ENCODE measurements around the gene RPS19. TPM values are rescaled to one million over a fixed set of nuclear protein-coding genes. Genes with fewer than 3 reads are reported as not detected.
A peak's percentile ranks its signal among the peaks of the same experiment; 100 is the strongest.

RPS19 gene
- 2,909 and 2,931 TPM in 2 replicates for total RNA-seq

DNA sequence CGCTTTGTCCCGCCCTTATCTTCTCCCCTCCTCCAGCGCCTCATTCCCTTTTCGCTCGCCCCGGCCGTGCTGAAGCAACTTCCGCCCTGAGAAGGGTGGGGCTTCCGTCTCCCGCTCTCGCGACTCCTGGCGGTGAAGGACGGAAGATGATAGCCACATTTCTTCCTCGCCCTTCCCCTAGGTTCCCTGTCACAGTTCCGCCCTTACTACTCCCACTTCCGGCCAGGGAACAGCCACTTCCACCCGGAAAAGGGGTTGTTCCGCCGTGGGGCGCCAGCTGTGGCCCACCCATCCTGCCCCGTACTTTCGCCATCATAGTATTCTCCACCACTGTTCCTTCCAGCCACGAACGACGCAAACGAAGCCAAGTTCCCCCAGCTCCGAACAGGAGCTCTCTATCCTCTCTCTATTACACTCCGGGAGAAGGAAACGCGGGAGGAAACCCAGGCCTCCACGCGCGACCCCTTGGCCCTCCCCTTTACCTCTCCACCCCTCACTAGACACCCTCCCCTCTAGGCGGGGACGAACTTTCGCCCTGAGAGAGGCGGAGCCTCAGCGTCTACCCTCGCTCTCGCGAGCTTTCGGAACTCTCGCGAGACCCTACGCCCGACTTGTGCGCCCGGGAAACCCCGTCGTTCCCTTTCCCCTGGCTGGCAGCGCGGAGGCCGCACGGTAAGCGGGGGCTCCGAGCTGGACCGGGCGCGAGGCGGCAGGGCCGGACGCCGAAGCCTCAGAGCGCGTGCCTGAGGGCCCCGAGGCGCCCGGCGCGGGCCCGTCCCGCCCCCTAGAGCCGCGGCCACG, at the start of gene RPS19:
RPS19 (plus strand) TSS at position 638 of the 801 bp plus-strand sequence. CDS start 520 bp downstream, outside the sequence.
- H3K27me3 Mint-ChIP-seq, result peaks cover 8% of the 10 kb centered on the region
- no peaks in the 10 kb centered on the region for H3K9me3 Mint-ChIP-seq
- peak within 1 kb of the TSS; percentile 98 for H3K27ac Mint-ChIP-seq
- peaks cover 44% of the 10 kb centered on the region for H3K4me1 Mint-ChIP-seq
- intact Hi-C loops (cut with micrococcal nuclease), result loop anchor here (1.0 kb wide), 2 partner anchors 24 to 99 kb away; partner anchors contain the start of gene RABAC1
- peak; percentile 100 for DNase-seq
- H3K36me3 Mint-ChIP-seq (ENCODE audit: low read depth), result peaks cover 45% of the 10 kb centered on the region
- H3K4me3 Mint-ChIP-seq, result peak within 1 kb of the TSS; percentile 89

DNA sequence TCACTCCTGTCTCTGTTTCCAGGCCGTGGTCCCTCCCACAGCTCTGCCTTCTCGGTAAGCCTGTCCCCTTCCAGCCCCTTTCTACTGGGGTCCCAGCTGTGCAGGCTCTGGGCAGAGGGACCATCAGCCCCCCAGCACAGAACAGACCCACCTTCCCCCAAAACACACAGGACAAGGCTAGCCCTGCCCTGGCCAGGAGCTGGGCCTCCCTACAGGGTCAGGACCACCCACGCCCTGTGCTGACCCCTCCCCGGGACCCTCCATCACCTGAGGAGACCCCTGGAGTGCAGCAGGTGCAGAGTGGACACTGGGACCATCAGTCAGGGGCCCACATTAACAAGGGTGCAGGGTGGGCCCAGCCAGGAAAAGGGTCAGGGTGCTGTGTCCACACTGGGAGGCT, 49.8 kb upstream of the RPS19 start:
- intact Hi-C loops (cut with micrococcal nuclease), result no loop called here
- Mint-ChIP-seq H3K27ac (no peak overlapping the region), H3K36me3 (ENCODE audit: low read depth) (no peaks in the 10 kb centered on the region), H3K4me1 (peaks cover 14% of the 10 kb centered on the region), H3K9me3 (no peaks in the 10 kb centered on the region), H3K27me3 (no peaks in the 10 kb centered on the region), H3K4me3 (no peak overlapping the region)
- DNase-seq, result no peak

- Mint-ChIP-seq H3K4me3 (no peak overlapping the region), H3K9me3 (no peaks in the 10 kb centered on the region), H3K27ac (no peak overlapping the region), H3K4me1 (peaks cover 8% of the 10 kb centered on the region), H3K36me3 (ENCODE audit: low read depth) (no peaks in the 10 kb centered on the region), H3K27me3 (no peaks in the 10 kb centered on the region)
- DNase-seq, result no peak
- intact Hi-C loops (cut with micrococcal nuclease), result no loop called here
Observed at GRCh38 chr19:41811036-41811435, 49.0 kb upstream of the RPS19 start.

GRCh38 chr19:41811981-41812380, 48.1 kb upstream of the RPS19 start:
- H3K27me3 Mint-ChIP-seq, result no peaks in the 10 kb centered on the region
- H3K9me3 Mint-ChIP-seq, result no peaks in the 10 kb centered on the region
- peaks cover 8% of the 10 kb centered on the region for H3K4me1 Mint-ChIP-seq
- intact Hi-C loops (cut with micrococcal nuclease), result no loop called here
- H3K36me3 Mint-ChIP-seq (ENCODE audit: low read depth), result no peaks in the 10 kb centered on the region
- H3K4me3 Mint-ChIP-seq, result no peak overlapping the region
- H3K27ac Mint-ChIP-seq, result no peak overlapping the region
- DNase-seq, result no peak

DNA sequence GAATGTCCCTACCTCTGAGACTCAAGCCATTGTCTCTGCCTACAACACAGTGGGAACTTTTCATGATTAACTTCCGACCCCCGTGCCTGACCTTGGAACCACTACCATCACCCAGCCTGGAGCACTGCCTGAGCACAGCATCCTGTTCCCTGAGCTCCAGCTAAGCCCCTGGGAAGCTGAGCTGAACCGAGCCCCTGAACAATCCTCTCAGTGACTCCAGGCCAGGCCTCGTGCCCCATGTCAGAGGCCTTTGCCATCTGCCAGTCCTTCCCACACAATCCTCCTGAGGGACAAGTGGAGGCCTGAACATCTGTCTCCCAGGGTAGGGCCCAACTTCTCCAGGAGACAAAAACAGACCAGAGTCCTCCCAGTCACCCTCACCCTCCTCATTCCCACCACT, 46.1 kb upstream of the RPS19 start:
- no peak for DNase-seq
- peaks cover 8% of the 10 kb centered on the region for H3K27me3 Mint-ChIP-seq
- peaks cover 8% of the 10 kb centered on the region for H3K4me1 Mint-ChIP-seq
- no peaks in the 10 kb centered on the region for H3K36me3 Mint-ChIP-seq (ENCODE audit: low read depth)
- H3K4me3 Mint-ChIP-seq, result no peak overlapping the region
- intact Hi-C loops (cut with micrococcal nuclease), result no loop called here
- H3K9me3 Mint-ChIP-seq, result no peaks in the 10 kb centered on the region
- no peak overlapping the region for H3K27ac Mint-ChIP-seq

DNA sequence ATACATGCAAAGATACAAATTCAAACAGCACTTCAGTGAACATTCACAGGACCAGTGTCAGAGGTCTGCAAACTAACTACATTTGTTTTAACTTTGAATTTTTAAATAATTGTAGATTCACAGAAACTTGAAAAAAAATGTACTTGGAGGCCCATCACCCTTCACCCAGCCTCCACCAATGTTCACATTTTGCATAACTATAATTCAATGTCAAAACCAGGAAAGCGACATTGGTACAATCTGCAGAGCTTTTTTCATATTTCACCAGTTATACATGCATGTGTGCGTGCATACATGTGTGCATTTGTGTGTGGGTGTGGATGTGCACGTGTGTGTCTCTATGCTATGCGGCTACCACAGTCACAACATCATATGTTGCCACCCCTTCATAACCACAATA, 44.8 kb upstream of the RPS19 start:
- no peak overlapping the region for H3K4me3 Mint-ChIP-seq
- no peak for DNase-seq
- peaks cover 8% of the 10 kb centered on the region for H3K27me3 Mint-ChIP-seq
- intact Hi-C loops (cut with micrococcal nuclease), result no loop called here
- H3K9me3 Mint-ChIP-seq, result no peaks in the 10 kb centered on the region
- no peak overlapping the region for H3K27ac Mint-ChIP-seq
- peaks cover 8% of the 10 kb centered on the region for H3K4me1 Mint-ChIP-seq
- no peaks in the 10 kb centered on the region for H3K36me3 Mint-ChIP-seq (ENCODE audit: low read depth)

- H3K9me3 Mint-ChIP-seq, result no peaks in the 10 kb centered on the region
- no peak overlapping the region for H3K27ac Mint-ChIP-seq
- intact Hi-C loops (cut with micrococcal nuclease), result no loop called here
- H3K36me3 Mint-ChIP-seq (ENCODE audit: low read depth), result no peaks in the 10 kb centered on the region
- peaks cover 19% of the 10 kb centered on the region for H3K27me3 Mint-ChIP-seq
- no peak overlapping the region for H3K4me3 Mint-ChIP-seq
- H3K4me1 Mint-ChIP-seq, result peaks cover 8% of the 10 kb centered on the region
- DNase-seq, result no peak
Observed at GRCh38 chr19:41816761-41817160, 43.3 kb upstream of the RPS19 start.

- no peak overlapping the region for H3K27ac Mint-ChIP-seq
- H3K4me3 Mint-ChIP-seq, result no peak overlapping the region
- DNase-seq, result peak; percentile 90
- H3K4me1 Mint-ChIP-seq, result no peaks in the 10 kb centered on the region
- peaks cover 35% of the 10 kb centered on the region for H3K27me3 Mint-ChIP-seq
- no peaks in the 10 kb centered on the region for H3K36me3 Mint-ChIP-seq (ENCODE audit: low read depth)
- intact Hi-C loops (cut with micrococcal nuclease), result loop anchor here (1.0 to 2.0 kb wide), 2 partner anchors 28 to 68 kb away; no protein-coding TSS in a partner anchor
- no peaks in the 10 kb centered on the region for H3K9me3 Mint-ChIP-seq
Observed at GRCh38 chr19:41821003-41821735, 38.9 kb upstream of the RPS19 start.

DNA sequence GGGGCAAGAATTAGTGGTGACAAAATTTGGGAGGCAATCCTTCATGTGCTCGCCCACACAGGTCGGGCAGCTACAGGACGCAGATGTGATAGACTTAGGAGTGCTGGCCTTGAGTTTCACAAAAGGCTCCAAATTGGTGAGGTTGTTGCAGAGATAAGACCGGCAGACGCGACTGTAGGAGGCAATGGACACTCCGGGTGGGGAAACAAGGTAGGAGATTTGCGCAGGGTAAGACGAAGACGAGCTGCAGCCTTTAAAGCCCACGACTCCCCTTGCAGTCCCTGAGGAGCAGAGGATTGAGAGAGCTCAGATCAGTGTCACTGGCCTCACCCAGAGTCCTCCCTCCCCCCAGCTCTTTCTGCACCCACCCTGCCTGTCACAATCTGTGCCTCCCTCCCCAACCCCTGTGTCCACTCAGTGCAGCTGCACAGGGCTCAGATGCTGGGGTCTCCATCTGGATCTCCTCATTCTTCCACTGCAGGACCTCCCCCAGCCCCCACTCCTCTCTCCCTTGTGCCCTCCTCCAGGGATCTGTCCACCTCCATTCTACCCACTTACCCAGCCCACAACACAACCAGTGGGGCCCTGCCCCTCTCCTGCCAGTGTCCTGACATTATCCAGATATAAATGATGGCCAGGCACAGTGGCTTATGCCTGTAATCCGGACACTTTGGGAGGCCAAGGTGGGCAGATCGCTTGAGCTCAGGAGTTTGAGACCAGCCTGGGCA, 21.9 kb upstream of the RPS19 start:
- Mint-ChIP-seq H3K4me3 (no peak overlapping the region), H3K9me3 (no peaks in the 10 kb centered on the region), H3K36me3 (ENCODE audit: low read depth) (no peaks in the 10 kb centered on the region), H3K4me1 (no peaks in the 10 kb centered on the region), H3K27me3 (peaks cover 33% of the 10 kb centered on the region), H3K27ac (no peak overlapping the region)
- no peak for DNase-seq
- intact Hi-C loops (cut with micrococcal nuclease), result loop anchor here (5.0 kb wide), 1 partner anchor 46 kb away; no protein-coding TSS in a partner anchor

DNA sequence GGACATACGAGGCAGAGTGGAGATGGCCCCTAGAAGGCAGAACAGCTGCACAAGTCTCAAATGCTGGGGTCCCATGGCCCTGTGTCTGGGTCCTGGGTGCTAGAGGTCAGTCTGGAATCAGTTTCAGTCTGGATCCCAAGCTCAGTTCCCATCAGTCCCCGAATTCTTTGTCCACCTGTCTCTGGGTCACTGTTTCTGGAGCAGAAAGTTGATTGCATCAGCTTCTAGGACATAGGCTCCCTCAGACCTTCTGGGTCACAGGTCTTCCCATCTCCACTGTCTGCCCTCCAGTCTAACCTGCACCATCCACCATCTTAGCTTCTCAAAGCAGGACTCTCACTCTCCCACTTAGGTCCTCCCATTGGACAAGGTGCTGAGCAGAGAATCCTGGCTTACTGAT, 20.8 kb upstream of the RPS19 start:
- Mint-ChIP-seq H3K27me3 (peaks cover 32% of the 10 kb centered on the region), H3K36me3 (ENCODE audit: low read depth) (no peaks in the 10 kb centered on the region), H3K27ac (no peak overlapping the region), H3K9me3 (no peaks in the 10 kb centered on the region), H3K4me3 (no peak overlapping the region), H3K4me1 (no peaks in the 10 kb centered on the region)
- intact Hi-C loops (cut with micrococcal nuclease), result loop anchor here (5.0 kb wide), 1 partner anchor 47 kb away; no protein-coding TSS in a partner anchor
- no peak for DNase-seq

- Mint-ChIP-seq H3K27me3 (peaks cover 18% of the 10 kb centered on the region), H3K27ac (no peak overlapping the region), H3K9me3 (no peaks in the 10 kb centered on the region), H3K36me3 (ENCODE audit: low read depth) (no peaks in the 10 kb centered on the region), H3K4me1 (no peaks in the 10 kb centered on the region), H3K4me3 (no peak overlapping the region)
- intact Hi-C loops (cut with micrococcal nuclease), result no loop called here
- no peak for DNase-seq
Observed at GRCh38 chr19:41843371-41843770, 16.7 kb upstream of the RPS19 start.

- H3K27me3 Mint-ChIP-seq, result peaks cover 18% of the 10 kb centered on the region
- intact Hi-C loops (cut with micrococcal nuclease), result no loop called here
- H3K4me1 Mint-ChIP-seq, result no peaks in the 10 kb centered on the region
- H3K9me3 Mint-ChIP-seq, result no peaks in the 10 kb centered on the region
- no peak within 1 kb of the TSS for H3K4me3 Mint-ChIP-seq
- H3K36me3 Mint-ChIP-seq (ENCODE audit: low read depth), result no peaks in the 10 kb centered on the region
- H3K27ac Mint-ChIP-seq, result no peak within 1 kb of the TSS
- no peak for DNase-seq
Observed at GRCh38 chr19:41844601-41845000, 15.5 kb upstream of the RPS19 start, which contains the start of gene LYPD4. LYPD4 (minus strand) TSS chr19:41844683; CDS start chr19:41839285, 5,398 bp downstream.

DNA sequence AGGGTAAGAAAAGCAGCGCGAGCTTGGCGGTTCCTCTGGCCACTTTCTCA, 15.2 kb upstream of the RPS19 start, which contains the start of gene DMRTC2:
DMRTC2 (plus strand) TSS at position 42 of the 50 bp plus-strand sequence. CDS start 2,387 bp downstream, outside the sequence.
- peaks cover 18% of the 10 kb centered on the region for H3K27me3 Mint-ChIP-seq
- no peaks in the 10 kb centered on the region for H3K4me1 Mint-ChIP-seq
- intact Hi-C loops (cut with micrococcal nuclease), result no loop called here
- no peak for DNase-seq
- no peak within 1 kb of the TSS for H3K27ac Mint-ChIP-seq
- H3K9me3 Mint-ChIP-seq, result no peaks in the 10 kb centered on the region
- H3K36me3 Mint-ChIP-seq (ENCODE audit: low read depth), result no peaks in the 10 kb centered on the region
- H3K4me3 Mint-ChIP-seq, result no peak within 1 kb of the TSS

DNA sequence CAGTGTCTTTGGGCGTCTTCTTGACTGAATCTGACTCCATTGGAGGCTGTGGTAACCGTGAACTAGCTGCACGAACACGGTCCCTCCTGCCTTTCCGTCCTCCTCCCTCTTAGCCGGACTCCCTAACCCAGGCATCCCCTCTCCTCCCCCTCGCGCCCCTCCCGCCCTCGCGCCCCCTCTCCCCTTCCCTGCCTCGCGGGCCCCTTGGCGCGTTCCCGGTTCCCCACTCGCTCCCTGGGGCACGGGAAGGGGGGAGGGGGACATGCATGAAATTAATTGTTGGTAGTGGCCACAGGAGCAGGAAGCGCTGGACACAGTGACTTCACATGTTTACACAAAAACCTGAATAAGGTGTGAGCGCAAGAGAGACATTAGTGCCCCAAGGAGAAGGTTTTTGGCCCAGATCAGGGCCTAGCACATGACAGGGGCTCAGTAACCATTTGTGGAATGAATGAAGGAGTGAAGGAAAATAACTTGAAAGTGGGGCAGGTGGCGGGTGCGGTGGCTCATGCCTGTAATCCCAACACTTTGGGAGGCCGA, 14.9 kb upstream of the RPS19 start:
- Mint-ChIP-seq H3K4me1 (no peaks in the 10 kb centered on the region), H3K27me3 (peaks cover 17% of the 10 kb centered on the region), H3K4me3 (no peak overlapping the region), H3K36me3 (ENCODE audit: low read depth) (no peaks in the 10 kb centered on the region), H3K27ac (no peak overlapping the region), H3K9me3 (no peaks in the 10 kb centered on the region)
- DNase-seq, result no peak
- intact Hi-C loops (cut with micrococcal nuclease), result no loop called here
